HG02798 (cell line): ENCODE measurements around the gene PTPRF.

Experiments
- ATAC-seq: cut with Tn5 transposase; IDR thresholded peaks from one replicate; pipeline ENCODE4 v1.9.1; 2021; ENCODE audit warnings: mild to moderate bottlenecking; ENCODE audit not compliant: unreplicated experiment, poor library complexity

PTPRF gene

GRCh38 chr1:43512133-43512532, 18.6 kb upstream of the PTPRF start:
- ATAC-seq, result no peak

GRCh38 chr1:43512681-43513080, 18.0 kb upstream of the PTPRF start:
- ATAC-seq, result no peak

- no peak for ATAC-seq
Observed at GRCh38 chr1:43513471-43514173, 17.1 kb upstream of the PTPRF start.

GRCh38 chr1:43518935-43519686, 11.6 kb upstream of the PTPRF start:
- ATAC-seq, result no peak

GRCh38 chr1:43520100-43520778, 10.4 kb upstream of the PTPRF start:
- no peak for ATAC-seq

GRCh38 chr1:43521078-43521477, 9.6 kb upstream of the PTPRF start:
- ATAC-seq, result no peak

GRCh38 chr1:43521756-43522155, 8.9 kb upstream of the PTPRF start:
- ATAC-seq, result no peak

GRCh38 chr1:43522431-43522775, 8.3 kb upstream of the PTPRF start:
- no peak for ATAC-seq

GRCh38 chr1:43522776-43523480, 7.8 kb upstream of the PTPRF start:
- no peak for ATAC-seq

- ATAC-seq, result no peak
Observed at GRCh38 chr1:43524804-43525203, 5.9 kb upstream of the PTPRF start.

GRCh38 chr1:43526002-43526401, 4.7 kb upstream of the PTPRF start:
- ATAC-seq, result no peak

- ATAC-seq, result no peak
Observed at GRCh38 chr1:43527111-43527878, 3.4 kb upstream of the PTPRF start.

- peak; percentile 46 for ATAC-seq
Observed at GRCh38 chr1:43529206-43529731, 1.4 kb upstream of the PTPRF start.

GRCh38 chr1:43531107-43531905, 623 bp downstream of the PTPRF start:
- no peak for ATAC-seq

GRCh38 chr1:43531906-43532584, 1.4 kb downstream of the PTPRF start:
- no peak for ATAC-seq

GRCh38 chr1:43532716-43533115, 2.0 kb downstream of the PTPRF start:
- ATAC-seq, result no peak

GRCh38 chr1:43533584-43533983, 2.9 kb downstream of the PTPRF start:
- no peak for ATAC-seq

GRCh38 chr1:43534256-43534655, 3.6 kb downstream of the PTPRF start:
- no peak for ATAC-seq
